Rectal smooth muscle tissue (tissue), 1 donor: ENCODE data around the gene TCF7L2.

ENCODE experiments used
- H3K27ac ChIP-seq: one replicate; pipeline ENCODE4 v1.7.0; 2013; ENCODE audit warnings: low read depth, low read length, inconsistent platforms
- H3K27me3 ChIP-seq: one replicate; pipeline ENCODE4 v1.7.0; 2013; ENCODE audit warnings: low read length; ENCODE audit not compliant: control insufficient read depth, insufficient read depth
- H3K36me3 ChIP-seq: one replicate; pipeline ENCODE4 v1.7.0; 2013; ENCODE audit warnings: low read length; ENCODE audit not compliant: control insufficient read depth, insufficient read depth
- H3K4me1 ChIP-seq: one replicate; pipeline ENCODE4 v1.7.0; 2013; ENCODE audit warnings: low read length; ENCODE audit not compliant: control insufficient read depth, insufficient read depth
- H3K4me3 ChIP-seq: one replicate; pipeline ENCODE4 v1.7.0; 2013; ENCODE audit warnings: low read length
- H3K9ac ChIP-seq: one replicate; pipeline ENCODE4 v1.7.0; 2013; ENCODE audit warnings: low read length

TCF7L2 gene

GRCh38 chr10:112918771-112919170 lies 31.3 kb upstream of the TCF7L2 start:
- H3K4me1 ChIP-seq: no peaks in the 10 kb centered on the region
- no peak overlapping the region for H3K4me3 ChIP-seq
- no peaks in the 10 kb centered on the region for H3K27me3 ChIP-seq
- no peak overlapping the region for H3K9ac ChIP-seq
- H3K27ac ChIP-seq: no peak overlapping the region
- H3K36me3 ChIP-seq: no peaks in the 10 kb centered on the region

- H3K36me3 ChIP-seq: no peaks in the 10 kb centered on the region
- no peaks in the 10 kb centered on the region for H3K4me1 ChIP-seq
- no peak overlapping the region for H3K27ac ChIP-seq
- H3K27me3 ChIP-seq: no peaks in the 10 kb centered on the region
- H3K4me3 ChIP-seq: no peak overlapping the region
- no peak overlapping the region for H3K9ac ChIP-seq
Observed at GRCh38 chr10:112919721-112920120, 30.3 kb upstream of the TCF7L2 start.

GRCh38 chr10:112926906-112927688 lies 22.9 kb upstream of the TCF7L2 start:
- H3K4me1 ChIP-seq: no peaks in the 10 kb centered on the region
- no peaks in the 10 kb centered on the region for H3K36me3 ChIP-seq
- no peak overlapping the region for H3K9ac ChIP-seq
- H3K27ac ChIP-seq: no peak overlapping the region
- H3K27me3 ChIP-seq: no peaks in the 10 kb centered on the region
- no peak overlapping the region for H3K4me3 ChIP-seq

GRCh38 chr10:112927980-112928379 lies 22.1 kb upstream of the TCF7L2 start:
- H3K4me3 ChIP-seq: no peak overlapping the region
- H3K4me1 ChIP-seq: no peaks in the 10 kb centered on the region
- no peak overlapping the region for H3K27ac ChIP-seq
- H3K27me3 ChIP-seq: no peaks in the 10 kb centered on the region
- no peak overlapping the region for H3K9ac ChIP-seq
- H3K36me3 ChIP-seq: no peaks in the 10 kb centered on the region

GRCh38 chr10:112932658-112933057 lies 17.4 kb upstream of the TCF7L2 start:
- Histone ChIP-seq H3K27me3 (no peaks in the 10 kb centered on the region), H3K36me3 (no peaks in the 10 kb centered on the region), H3K9ac (no peak overlapping the region), H3K27ac (no peak overlapping the region), H3K4me3 (no peak overlapping the region), H3K4me1 (no peaks in the 10 kb centered on the region)

- no peak overlapping the region for H3K9ac ChIP-seq
- no peaks in the 10 kb centered on the region for H3K4me1 ChIP-seq
- H3K36me3 ChIP-seq: no peaks in the 10 kb centered on the region
- no peaks in the 10 kb centered on the region for H3K27me3 ChIP-seq
- no peak overlapping the region for H3K4me3 ChIP-seq
- H3K27ac ChIP-seq: no peak overlapping the region
Observed at GRCh38 chr10:112934193-112934592, 15.9 kb upstream of the TCF7L2 start.

GRCh38 chr10:112938808-112939482 lies 11.1 kb upstream of the TCF7L2 start:
- no peak overlapping the region for H3K4me3 ChIP-seq
- no peaks in the 10 kb centered on the region for H3K4me1 ChIP-seq
- no peaks in the 10 kb centered on the region for H3K27me3 ChIP-seq
- no peak overlapping the region for H3K27ac ChIP-seq
- H3K36me3 ChIP-seq: no peaks in the 10 kb centered on the region
- no peak overlapping the region for H3K9ac ChIP-seq

GRCh38 chr10:112945811-112946210 lies 4.2 kb upstream of the TCF7L2 start:
- H3K27me3 ChIP-seq: no peaks in the 10 kb centered on the region
- H3K4me3 ChIP-seq: no peak overlapping the region
- H3K9ac ChIP-seq: no peak overlapping the region
- peaks cover 2% of the 10 kb centered on the region for H3K4me1 ChIP-seq
- no peaks in the 10 kb centered on the region for H3K36me3 ChIP-seq
- H3K27ac ChIP-seq: no peak overlapping the region

GRCh38 chr10:112946649-112947048 lies 3.4 kb upstream of the TCF7L2 start:
- no peak overlapping the region for H3K9ac ChIP-seq
- H3K4me1 ChIP-seq: peaks cover 2% of the 10 kb centered on the region
- no peak overlapping the region for H3K4me3 ChIP-seq
- H3K27ac ChIP-seq: no peak overlapping the region
- H3K36me3 ChIP-seq: no peaks in the 10 kb centered on the region
- H3K27me3 ChIP-seq: no peaks in the 10 kb centered on the region

- Histone ChIP-seq H3K36me3 (no peaks in the 10 kb centered on the region), H3K4me3 (no peak overlapping the region), H3K27ac (no peak overlapping the region), H3K4me1 (peaks cover 2% of the 10 kb centered on the region), H3K27me3 (no peaks in the 10 kb centered on the region), H3K9ac (no peak overlapping the region)
Observed at GRCh38 chr10:112948196-112948595, 1.9 kb upstream of the TCF7L2 start.

- H3K27ac ChIP-seq: peak overlapping the region; percentile 44
- H3K4me1 ChIP-seq: peaks cover 2% of the 10 kb centered on the region
- H3K9ac ChIP-seq: peak overlapping the region; percentile 59
- no peaks in the 10 kb centered on the region for H3K36me3 ChIP-seq
- peak overlapping the region; percentile 64 for H3K4me3 ChIP-seq
- H3K27me3 ChIP-seq: no peaks in the 10 kb centered on the region
Observed at GRCh38 chr10:112949143-112949823, 764 bp upstream of the TCF7L2 start.

GRCh38 chr10:112950714-112951358 lies 789 bp downstream of the TCF7L2 start:
- Histone ChIP-seq H3K27me3 (no peaks in the 10 kb centered on the region), H3K36me3 (no peaks in the 10 kb centered on the region), H3K27ac (peak overlapping the region; percentile 88), H3K4me1 (peaks cover 8% of the 10 kb centered on the region), H3K4me3 (peak overlapping the region; percentile 87), H3K9ac (peak overlapping the region; percentile 68)
